WI38 (cell line): ENCODE data around the gene SEMA5A.

Experiments
- H3K4me3 ChIP-seq: 2 replicates; pipeline ENCODE4 v1.5.1; 2011; ENCODE audit warnings: low read depth, mild to moderate bottlenecking, control low read depth, low read length
- CTCF ChIP-seq: IDR thresholded peaks from 2 replicates; pipeline ENCODE4 v1.5.1; 2012; ENCODE audit warnings: low read depth, mild to moderate bottlenecking, control low read depth, low read length

Gene SEMA5A

DNA sequence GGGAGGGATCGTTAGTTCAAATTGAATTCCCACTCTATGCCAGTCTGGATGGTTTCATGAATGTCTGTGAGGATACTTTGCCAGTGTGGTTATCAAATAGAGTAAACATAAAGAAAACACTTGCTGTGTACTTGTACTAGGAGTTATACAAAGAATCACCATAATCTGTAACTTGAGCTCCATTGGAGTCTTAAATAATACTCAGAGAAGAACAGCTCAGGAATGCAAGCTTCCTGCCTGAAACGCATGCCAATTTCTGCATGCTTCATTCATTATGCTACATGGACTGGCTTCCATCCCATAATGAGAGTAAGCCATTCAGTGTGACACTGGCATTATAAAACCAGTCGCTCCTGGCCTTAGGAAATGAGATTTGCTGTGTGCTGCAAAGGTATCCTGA lies 351.4 kb downstream of the SEMA5A start:
- no peak for TF ChIP-seq CTCF
- no peak overlapping the region for H3K4me3 ChIP-seq

- no peak for TF ChIP-seq CTCF
These were observed 353.6 kb downstream of the SEMA5A start for GRCh38 chr5:9192266-9192665.

DNA sequence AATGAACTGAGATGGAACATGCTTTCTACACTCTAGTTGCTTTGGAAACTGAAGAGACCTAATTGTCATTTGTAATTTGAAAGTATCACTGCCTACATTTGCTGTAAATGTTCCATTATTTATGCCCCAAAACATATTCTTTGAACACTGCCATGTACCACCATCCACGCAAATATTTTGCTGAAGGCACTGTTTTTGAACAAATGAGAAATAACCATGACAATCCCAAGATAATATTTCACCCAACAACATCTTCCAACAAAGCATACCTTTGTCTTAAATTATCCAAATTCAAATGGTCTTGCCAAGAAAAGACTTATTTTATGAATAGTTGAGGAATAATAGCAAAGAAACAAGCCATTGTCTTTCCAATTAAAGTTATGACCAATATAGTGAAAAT lies 356.2 kb downstream of the SEMA5A start:
- TF ChIP-seq CTCF, result no peak
- no peak overlapping the region for H3K4me3 ChIP-seq

More at GRCh38 chr5:9192266-9192665, 353.6 kb downstream of the SEMA5A start:
- H3K4me3 ChIP-seq, result no peak overlapping the region

DNA sequence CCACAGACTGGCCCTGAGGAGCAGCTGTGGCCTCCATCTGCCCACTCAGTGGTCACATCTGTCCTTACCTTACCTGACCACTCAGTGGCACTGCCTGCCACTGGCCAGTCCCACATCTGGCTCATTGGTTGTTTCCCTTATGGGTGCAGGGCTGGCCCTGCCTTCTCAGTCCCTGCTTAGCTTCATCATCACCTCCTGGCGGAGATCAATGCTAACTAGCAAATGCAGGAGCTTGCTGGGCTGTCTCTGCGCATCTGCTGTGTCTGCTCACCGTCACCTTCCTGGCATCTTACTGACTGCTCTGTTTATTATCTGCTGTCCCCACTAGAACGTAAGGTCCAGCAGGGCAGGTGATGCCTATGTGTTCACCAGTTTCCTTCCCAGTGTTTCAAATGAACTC lies 356.9 kb downstream of the SEMA5A start:
- H3K4me3 ChIP-seq, result no peak overlapping the region
- TF ChIP-seq CTCF, result no peak

DNA sequence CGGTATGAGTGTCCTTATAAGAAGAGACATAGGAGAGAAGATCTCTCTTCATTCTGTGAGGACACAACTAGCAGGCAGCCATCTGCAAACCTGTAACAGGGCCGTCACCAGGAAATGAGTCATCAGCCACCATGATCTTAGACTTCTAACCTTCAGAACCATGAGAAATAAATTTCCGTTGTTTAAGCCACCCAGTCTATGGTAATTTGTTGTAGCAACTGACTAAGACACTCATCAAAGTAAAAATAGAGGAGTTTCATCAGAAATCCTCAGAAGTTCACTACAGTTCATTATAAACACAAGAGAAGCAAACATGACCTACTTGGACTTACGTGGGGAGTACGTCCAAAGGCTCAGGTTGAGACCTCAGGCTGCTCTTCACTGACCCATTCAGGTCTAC lies 357.7 kb downstream of the SEMA5A start:
- TF ChIP-seq CTCF, result no peak
- H3K4me3 ChIP-seq, result no peak overlapping the region

- H3K4me3 ChIP-seq, result no peak overlapping the region
- TF ChIP-seq CTCF, result no peak
These were observed 358.3 kb downstream of the SEMA5A start for GRCh38 chr5:9187614-9188013.

DNA sequence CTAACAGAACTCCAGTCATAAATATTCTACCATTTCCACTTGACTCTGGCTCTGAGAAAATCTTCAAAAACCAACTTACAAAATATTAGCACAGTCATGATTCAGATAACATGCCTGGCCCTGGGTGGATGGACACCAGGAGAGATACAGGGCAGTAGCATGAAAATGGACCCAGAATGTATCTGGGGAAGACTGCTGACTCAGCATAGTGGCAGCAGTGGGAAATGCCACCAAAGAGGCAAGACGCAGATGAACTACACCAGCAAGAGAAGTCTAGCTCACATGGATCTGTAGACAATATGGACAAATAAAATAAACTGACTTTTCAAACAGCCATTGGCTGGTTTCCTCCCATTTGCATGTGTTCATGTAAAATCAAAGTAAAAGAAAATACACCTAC lies 359.8 kb downstream of the SEMA5A start:
- no peak overlapping the region for H3K4me3 ChIP-seq
- no peak for TF ChIP-seq CTCF

- TF ChIP-seq CTCF, result no peak
These were observed 361.9 kb downstream of the SEMA5A start for GRCh38 chr5:9183992-9184391.

More at GRCh38 chr5:9183992-9184391, 361.9 kb downstream of the SEMA5A start:
- H3K4me3 ChIP-seq, result no peak overlapping the region
